HG03442 (cell line): ENCODE data around the gene GZMB.
A peak's percentile ranks its signal among the peaks of the same experiment; 100 is the strongest.
"Not testable (repeated sequence)": the region's sequence is repeated elsewhere in the genome, so short reads cannot be mapped to it uniquely, and the experiment has no call there.

Experiments used
- ATAC-seq: cut with Tn5 transposase; IDR thresholded peaks from one replicate; pipeline ENCODE4 v1.9.1; 2021; ENCODE audit warnings: mild to moderate bottlenecking, moderate library complexity; ENCODE audit not compliant: unreplicated experiment

Gene GZMB, protein sequence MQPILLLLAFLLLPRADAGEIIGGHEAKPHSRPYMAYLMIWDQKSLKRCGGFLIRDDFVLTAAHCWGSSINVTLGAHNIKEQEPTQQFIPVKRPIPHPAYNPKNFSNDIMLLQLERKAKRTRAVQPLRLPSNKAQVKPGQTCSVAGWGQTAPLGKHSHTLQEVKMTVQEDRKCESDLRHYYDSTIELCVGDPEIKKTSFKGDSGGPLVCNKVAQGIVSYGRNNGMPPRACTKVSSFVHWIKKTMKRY

DNA sequence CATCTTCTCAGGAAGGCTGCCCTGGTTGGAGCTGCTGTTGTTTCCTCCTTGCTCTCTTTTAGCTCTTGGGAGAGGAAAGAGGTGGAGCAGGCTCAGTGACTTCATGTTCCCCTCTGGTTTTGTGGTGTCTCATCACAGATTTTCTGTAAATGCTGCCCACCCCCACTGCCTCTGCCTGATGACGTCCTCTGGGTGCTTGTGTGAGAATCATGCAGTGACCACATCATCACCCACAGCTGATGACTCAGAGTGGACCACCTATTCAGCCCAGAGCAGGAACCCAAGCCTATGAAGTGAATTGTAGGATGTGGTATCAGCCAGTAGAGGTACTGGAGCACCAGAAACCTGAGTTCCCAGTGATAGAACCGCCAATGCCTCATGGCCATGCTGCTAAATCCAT lies at the start of gene GZMB:
GZMB (minus strand) TSS at position 33 of the 400 bp plus-strand sequence; CDS start at position 3, 30 bp downstream.
- no peak for ATAC-seq

DNA sequence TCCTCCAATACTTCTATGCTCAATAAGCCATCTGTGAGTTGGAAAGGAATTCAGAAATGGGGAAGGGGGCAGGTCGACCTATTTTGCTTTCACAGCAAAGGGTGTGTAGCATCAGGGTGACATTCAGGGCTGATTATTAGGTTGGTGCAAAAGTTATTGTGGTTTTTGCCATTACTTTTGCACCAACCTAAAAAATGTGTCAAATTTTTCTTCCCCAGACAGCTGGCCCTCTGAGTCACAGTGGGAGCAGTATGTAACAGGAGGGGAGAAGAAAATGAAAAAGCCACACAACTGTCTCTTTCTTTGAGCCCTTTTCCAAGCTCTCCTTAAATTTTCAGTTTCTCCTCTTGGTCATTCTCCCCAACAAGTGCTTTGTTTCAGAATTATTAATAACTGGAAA lies 47.1 kb upstream of the GZMB start:
- no peak for ATAC-seq

DNA sequence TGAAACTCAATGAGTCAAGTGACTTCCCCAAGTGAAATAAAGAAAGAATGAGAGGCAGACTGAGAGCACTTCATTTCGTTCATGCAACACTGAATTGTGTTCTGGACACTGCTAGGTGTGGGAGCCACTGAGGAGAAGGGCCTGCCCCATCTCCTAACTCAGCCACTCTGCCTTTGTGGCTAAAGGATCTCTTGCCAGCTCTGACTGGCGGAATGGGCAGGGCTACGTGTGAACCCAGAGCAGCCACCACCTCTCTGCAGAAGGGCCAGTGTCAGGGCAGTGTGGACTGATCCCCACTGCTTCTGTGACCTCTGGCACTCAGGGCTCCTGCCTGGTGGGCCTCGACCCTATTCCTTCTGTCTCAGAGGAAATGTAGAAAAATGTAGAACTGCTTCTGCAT lies 46.5 kb upstream of the GZMB start:
- ATAC-seq: no peak

DNA sequence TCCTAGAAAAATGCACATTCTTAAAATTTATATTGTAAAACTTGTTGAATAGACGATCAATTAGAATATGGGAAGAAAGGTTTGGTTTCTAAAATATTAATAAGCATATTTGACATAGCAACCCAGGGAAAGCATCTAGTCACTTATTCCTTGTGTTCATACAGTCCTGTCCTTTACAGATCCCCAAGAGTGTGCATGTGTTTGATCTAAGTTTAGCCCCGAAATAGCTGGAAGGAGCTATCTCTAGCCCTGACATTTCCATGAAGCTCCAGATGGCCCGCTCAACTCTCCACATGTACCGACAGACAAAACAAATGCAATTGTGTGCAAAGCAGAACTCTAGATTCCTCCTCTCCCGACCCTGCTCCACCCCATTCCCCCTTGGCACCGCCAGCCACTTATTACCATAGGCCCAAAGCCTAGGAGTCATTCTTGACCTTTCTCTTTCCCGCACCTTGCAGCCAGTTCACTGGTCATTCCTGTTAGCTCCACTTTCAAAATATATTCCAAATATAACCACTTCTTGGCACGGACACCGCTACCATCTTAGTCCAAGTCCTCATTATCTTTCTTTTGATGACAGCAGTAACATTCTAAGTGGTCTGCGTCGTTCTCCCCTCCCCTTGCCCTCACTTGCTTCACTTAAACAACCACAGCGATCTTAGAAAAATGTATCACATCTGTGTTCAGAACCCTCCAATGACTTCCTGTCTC lies 45.4 kb upstream of the GZMB start:
- ATAC-seq: no peak

DNA sequence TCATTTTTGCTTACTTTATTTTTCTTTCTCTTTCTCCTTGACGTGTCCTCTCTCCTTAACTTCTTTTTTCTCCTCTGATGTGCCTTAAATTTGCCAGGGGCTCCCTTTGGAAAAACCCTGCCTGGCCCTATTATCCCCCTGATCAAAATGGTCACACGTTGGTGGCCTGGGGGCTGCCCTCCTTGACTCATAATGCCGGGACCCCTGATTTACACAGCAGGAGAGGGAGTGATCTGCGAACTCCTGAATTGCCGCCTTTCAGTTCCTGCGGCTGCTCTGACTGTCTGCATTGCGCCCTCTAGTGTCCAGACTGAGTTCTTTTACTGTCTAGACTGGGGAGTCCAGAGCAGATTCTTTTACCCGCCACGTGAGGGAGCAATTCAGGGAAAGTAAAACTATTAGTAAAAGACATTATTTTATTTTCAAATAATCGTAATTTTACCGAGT lies 44.8 kb upstream of the GZMB start:
- ATAC-seq: peak; percentile 73

DNA sequence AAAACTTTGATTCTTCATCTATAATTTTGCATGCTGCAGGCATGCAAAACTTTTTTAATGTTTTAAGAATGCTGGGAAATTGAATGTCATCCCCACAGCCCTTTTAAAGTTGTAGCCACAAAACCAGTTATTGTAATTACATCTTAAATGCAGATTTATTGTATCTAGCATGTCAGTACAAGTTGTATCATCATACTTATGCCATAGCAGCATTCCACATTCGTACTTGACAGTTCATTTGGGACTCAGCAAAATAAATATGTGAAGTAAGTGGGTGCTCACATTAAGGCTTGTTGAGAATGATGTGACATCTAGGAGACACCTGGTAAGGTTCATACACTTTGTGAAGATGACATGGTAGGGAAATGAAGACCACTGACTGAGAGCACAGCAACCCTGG lies 44.0 kb upstream of the GZMB start:
- no peak for ATAC-seq

DNA sequence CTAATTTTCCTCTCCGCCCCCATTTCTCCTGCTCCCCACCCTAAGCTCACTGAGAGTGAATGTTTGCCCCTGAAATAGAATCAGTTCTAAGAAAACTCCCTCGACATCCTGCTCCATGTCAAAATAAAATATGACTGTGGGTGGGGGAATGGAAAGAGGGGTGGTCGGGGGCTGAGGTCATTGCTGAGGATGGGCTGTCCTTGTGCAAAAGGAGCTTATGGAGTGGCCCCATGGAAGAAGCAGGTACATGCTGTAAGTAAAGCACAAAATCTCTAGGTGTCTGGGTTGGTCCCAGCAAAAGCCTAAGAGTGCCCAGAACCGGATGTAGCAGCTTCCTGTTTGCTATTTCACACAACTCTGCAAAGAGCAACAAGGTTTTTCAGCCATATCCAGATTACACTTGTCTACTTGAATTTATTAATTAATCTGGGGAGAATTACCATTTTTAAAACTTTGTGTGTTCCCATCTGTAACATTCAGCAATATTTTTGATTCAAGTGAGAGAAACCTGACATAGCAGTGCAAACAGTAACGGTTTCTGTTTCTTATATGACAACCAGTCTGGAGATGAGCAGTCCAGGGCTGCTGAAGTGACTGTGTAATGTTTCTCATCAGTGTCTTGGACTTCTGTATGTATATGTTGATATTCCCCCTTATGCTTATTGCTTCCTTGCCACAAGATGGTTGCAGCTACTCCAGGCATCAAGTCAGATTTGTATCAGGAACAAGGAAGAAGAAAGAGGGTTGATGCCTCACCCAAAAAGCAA lies 40.4 kb upstream of the GZMB start:
- peak; percentile 53 for ATAC-seq

DNA sequence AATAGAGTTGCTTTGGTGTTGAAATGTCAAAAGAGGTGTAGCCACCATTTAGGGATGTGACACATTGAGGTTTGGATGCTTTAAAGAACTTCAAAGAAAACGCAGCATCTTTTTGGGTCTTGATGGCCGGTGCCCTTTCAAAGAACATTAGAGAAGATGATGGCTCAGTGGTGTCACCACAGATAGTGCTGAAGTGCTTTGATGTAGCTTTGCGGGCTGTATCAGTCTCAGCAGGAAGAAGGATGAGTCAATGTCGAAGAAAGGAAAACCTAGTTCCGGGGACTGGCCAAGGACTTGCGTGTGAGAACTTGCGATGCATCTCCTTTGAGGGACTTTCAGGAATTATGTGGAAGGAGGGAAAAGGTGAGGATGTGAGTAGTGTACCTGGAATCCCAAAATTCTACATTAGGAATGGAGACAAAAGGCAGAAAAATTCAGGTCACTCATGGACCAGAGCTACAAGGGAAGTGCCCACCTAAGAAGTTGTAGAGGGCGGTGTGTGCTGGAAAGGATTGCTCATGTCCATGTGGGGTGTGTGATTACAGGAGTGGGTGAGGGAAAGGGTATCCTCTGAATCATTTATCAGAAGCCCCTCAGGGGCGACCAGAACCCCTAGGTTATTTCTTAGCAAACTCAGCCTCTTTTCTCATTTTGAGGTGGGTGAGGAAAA lies 39.7 kb upstream of the GZMB start:
- peak; percentile 67 for ATAC-seq

DNA sequence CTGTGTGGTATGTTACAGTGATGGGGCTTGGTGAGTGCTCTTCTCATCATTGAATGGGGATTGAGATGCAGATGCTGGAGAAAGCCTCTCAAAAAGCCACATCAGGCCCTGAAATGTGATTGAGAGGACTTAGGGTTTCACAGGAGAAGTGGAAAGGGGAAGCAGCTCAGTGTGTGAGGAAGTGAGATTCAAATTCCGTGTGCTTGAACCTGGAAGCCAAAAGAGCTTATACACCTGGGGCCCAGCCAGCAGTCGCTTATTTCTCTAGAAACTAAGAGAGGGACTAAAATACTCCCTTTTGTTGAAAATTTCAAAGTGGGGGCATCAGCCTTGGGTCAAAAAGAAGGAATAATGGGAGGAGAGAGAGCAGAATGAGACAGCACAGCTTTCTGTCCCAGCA lies 39.1 kb upstream of the GZMB start:
- peak; percentile 43 for ATAC-seq

DNA sequence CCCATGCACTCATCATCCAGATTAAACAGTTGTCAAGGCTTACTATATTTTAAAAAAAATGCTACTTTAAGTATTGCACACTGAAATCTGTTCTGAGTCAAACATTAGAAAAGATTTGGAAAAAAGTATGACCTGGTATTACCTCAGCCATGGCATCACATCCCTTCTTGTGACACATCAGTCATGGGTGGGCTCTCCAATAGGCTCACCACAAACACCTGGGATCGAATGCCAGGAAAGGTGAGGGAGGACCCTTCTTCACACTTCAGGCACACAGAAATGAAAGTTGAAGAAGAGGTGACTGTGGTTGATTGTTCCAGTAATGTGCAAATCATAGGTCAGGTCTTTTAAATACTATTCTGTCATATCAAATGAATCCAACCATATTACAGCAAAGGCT lies 36.6 kb upstream of the GZMB start:
- ATAC-seq: no peak

DNA sequence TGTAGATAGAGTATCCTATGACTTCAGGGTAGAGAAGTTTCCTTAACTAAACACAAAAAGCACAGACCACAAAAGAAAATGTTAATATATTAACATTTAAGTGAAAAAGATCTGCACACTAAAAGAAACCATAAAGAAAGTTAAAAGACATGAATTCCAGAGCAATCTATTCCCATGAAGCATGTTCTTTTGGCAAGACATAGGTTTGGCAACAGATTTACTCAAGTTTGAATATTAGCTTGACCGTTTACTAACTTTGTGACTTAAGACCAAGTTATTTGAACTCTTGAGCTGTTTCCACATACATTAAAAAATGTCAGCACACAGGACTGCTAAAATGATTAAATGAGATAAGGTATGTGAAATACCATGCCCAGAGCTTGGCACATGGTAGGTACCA lies 35.7 kb upstream of the GZMB start:
- ATAC-seq: no peak

DNA sequence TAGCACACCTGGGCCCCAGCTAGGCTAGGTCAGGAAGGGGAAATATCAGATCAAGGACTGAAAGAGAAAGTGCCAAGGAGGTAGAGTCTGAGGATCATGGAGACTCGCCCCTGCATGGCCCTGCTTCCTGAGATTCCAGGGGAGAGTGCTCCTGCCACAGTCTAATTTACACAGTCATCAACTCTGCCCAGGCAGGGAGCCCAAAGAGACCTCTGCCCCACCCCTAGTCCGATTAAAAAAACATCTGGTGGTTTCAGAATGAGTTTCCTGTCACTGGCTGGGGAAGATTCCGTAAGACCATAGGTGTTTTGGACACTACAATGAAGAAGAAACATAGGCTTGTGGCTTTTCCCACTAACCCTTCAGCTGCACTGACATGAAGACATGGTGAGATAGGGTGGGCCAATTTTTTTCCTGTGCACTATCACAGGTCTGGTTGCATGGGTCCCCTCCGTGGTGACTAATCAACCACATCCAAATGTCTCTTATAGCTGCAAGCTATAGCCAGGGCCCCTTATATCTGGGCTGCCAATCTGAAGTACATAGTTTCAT lies 31.5 kb upstream of the GZMB start:
- peak; percentile 97 for ATAC-seq

DNA sequence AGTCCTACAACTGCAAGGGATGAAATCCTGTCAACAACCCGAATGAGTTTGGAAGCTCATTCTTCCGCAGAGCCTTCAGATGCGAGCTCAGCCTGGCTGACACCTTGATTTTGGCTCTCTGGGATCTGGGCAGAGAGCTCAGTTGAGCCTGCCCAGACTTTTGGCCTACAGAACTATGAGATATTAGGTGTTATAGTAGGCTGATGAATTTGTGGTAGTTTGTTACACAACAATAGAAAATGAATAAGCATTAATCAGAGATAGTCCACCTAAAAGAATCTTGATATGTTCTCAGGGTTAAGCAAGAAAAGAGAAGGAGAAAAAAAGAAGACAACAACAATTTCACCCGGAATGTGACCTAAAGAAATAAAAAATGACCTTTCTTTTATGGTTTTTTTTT lies 30.4 kb upstream of the GZMB start:
- ATAC-seq: no peak

DNA sequence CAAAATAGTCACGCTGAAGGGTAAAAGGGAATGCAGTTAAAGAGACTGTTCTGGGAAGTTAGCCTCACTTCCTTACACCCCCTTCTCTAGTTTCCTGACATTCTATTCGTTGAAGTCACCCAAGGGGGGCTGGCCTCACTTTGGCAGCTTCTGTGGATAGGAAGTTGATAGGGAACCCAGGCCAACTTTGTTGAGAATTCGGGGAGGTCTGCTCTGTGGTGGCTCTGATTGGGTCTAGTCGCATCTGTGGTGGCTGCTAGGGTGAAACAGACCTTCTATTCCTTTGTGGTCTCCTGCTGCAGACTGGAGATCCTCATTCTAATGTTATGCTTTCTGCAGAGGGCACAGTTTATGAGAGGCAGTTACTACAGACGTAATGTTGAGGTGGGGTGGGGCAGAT lies 28.8 kb upstream of the GZMB start:
- no peak for ATAC-seq

DNA sequence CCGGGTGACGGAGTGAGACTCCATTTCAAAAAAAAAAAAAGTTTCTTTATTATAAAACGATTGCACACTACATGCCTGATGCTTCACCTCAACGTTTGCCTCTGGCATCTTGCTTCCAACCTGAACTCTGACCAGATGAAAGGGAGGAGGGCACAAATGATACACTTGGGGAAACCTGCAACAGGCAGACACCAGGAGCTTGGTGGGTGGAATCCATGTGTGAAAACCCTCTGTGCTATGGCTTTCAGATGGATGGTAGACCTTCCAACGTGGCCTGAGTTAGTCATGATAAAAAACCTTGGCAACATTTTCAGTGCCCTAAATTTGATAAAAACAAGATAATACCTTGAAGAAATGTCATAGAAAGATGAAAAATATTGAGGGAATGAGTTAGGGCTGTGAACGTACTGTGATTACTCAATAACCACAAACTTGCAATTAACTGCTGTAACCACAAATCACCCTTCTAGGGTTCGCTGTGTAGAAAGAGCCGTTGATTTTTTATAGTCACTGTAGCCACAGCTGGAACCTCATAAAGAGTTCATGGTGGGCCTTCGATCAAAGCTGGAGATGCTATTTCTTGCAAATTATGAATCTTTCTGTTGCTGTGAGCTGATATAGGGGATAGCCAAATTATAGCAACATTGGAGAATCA lies 26.1 kb upstream of the GZMB start:
- no peak for ATAC-seq

DNA sequence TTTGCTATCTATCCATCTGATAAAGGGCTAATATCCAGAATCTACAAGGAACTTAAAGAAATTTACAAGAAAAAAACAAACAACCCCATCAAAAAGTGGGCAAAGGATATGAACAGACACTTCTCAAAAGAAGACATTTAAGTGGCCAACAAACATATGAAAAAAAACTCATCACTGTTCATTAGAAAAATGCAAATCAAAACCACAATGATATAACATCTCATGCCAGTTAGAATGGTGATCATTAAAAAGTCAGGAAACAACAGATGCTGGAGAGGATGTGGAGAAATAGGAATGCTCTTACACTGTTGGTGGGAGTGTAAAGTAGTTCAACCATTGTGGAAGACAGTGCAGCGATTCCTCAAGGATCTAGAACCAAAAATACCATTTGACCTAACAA lies 14.4 kb upstream of the GZMB start:
- not testable (repeated sequence) for ATAC-seq

DNA sequence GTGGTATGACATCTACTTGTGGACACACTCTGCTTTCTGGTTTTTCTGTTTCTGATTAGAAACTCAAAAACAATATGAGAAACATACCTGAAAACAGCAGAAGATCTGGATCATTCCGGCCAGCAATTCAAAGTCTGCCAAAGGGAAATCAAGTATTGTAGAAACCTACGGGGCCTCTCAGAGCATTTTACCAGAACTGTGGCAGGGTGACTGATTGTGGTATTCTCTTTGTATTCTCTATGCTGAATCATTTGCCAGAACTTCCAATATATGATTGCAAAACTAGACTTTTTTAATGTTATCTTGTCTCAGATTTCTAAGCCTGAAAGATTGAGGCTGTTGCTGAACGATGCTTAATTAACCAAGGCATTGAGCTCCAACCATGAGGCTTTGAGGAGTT lies 5.9 kb upstream of the GZMB start:
- ATAC-seq: no peak

DNA sequence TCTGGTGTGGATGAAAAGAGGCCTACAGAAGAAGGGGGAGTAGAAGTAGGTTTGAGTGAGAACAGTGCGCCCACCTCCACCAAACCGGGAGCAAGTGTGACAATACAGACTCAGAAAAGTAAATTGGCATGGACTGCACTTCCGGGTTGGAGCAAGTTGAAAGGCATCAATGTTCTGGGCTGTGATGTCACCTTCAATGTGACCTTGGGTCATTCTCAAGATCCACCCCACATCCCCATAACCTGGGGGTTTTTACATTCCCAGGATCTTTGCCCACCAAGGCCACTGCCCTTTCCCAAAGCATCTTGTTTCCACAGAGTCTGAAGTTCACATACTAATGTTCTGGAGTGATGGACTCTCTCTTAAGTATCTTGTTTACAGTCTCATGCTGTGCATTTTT lies 5.3 kb upstream of the GZMB start:
- ATAC-seq: no peak

DNA sequence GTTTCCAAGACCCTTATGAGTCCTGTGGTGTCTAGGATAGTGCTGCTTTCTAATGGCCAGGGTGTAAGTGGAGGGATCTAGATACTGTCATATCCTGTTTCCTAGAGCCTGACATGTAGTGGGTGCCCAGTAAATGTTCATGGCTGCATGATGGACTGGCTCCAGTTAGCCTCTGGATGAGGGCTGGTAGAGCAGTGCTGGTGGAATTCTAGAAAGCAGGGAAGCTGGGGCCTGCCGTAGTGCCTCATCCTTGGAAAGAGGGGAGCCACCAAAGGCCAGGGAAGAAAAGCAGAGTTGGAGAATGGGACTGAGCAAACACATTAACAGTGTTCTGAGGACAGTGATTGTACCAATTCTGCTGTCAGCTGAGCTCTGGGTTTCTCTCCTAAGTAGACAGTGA lies 637 bp downstream of the GZMB start:
- ATAC-seq: no peak

DNA sequence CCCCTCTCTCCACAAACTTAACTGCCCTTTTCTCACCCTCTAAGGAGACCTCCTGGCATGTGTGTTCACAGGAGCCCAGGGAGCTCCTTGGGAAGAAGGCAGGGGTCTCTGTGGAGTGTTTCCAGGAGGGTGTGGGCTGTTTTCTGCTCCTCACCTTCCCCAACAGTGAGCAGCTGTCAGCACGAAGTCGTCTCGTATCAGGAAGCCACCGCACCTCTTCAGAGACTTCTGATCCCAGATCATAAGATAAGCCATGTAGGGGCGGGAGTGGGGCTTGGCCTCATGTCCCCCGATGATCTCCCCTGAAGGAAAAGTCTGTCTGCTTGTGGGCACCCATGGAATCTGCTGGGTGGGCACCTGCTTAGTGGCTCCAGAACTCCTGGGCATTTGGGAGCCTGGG lies 1.2 kb downstream of the GZMB start:
- ATAC-seq: no peak

DNA sequence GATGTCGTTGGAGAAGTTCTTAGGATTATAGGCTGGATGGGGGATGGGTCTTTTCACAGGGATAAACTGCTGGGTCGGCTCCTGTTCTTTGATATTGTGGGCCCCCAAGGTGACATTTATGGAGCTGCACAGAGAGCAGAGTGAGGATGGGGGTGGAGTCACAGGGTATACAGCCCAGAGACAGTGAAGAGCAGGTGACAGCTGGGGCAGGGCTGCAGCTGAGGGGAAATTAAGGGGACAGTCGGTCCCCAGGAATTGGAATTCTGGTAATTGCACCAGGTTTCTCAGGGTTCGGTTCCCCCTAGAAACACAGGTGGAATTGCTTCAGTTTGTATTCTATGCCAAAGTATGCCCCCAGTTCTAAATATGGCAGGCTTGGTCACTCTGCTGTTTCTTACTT lies 1.7 kb downstream of the GZMB start:
- no peak for ATAC-seq
